Measurements from ENCODE around the gene SIL1. TPM values are rescaled to one million over a fixed set of nuclear protein-coding genes. Genes with fewer than 3 reads are reported as not detected.
"Not testable (repeated sequence)": the region's sequence is repeated elsewhere in the genome, so short reads cannot be mapped to it uniquely, and the experiment has no call there.

The SIL1 gene
- total RNA-seq, 1 donor from 2014 or later, result 76.7 TPM

- DNase-seq (ENCODE audit: low spot score), result no peak
These were observed 254.5 kb downstream of the SIL1 start for GRCh38 chr5:138943599-138944173.

DNA sequence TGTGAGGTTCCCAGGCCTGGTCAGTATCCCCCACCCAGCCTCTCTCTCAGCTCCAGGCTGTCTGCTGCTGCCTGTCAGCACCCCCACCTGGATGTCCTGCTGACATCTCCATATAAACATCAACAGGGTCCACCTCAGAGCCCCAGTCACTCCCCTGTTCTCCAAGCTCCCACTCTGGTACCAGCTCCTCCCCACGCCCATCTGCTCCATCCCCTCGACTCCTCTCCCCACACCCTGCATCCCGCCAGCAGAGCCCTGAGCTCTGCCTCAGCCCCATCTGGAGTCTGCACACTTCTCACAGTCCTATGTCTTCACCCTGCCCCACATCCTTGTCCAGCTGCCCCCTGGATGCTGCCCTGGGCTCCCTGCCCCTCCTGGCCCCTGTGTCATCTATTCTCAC lies 255.3 kb downstream of the SIL1 start:
- no peak for DNase-seq (ENCODE audit: low spot score)

- DNase-seq (ENCODE audit: low spot score), result no peak
These were observed 256.1 kb downstream of the SIL1 start for GRCh38 chr5:138942066-138942465.

DNA sequence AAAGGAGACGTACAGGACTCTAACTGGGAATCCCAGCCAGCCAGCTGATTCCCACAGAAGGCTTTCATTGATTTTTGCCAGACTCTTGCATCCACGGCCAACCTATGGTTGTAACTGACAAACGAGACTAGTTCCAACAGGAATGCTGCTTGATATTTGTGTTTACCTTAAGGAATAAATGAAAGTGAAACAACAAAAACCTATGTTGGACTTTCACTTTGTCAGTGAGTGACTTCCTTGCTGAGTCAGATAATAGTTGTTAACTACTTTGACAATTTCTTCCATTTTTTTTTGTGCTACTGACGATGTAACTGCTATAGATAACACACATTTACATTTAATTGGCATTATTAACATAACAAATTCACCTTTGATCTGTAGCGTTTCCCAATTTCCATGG lies 259.6 kb downstream of the SIL1 start:
- no peak for DNase-seq (ENCODE audit: low spot score)

GRCh38 chr5:138937392-138938387 lies 260.5 kb downstream of the SIL1 start:
- DNase-seq (ENCODE audit: low spot score), result no peak

DNA sequence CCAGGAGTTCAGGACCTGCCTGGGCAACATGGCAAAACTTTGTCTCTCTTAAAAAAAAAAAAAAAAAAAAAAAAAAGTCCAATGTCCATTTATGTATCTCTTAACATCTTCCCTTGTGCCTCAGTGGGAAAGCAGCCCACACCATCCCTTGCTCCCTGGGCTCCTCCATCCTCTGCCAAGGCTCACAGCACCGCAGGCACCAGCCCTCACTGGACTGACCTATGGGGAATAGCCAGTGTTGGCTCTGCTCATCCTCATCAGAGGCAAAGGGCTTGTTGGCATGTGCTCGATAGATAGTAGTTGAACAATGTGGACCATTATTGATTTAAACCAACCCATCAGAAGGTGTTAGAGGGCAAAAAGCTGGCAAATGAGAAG lies 261.2 kb downstream of the SIL1 start:
- no peak for DNase-seq (ENCODE audit: low spot score)

DNA sequence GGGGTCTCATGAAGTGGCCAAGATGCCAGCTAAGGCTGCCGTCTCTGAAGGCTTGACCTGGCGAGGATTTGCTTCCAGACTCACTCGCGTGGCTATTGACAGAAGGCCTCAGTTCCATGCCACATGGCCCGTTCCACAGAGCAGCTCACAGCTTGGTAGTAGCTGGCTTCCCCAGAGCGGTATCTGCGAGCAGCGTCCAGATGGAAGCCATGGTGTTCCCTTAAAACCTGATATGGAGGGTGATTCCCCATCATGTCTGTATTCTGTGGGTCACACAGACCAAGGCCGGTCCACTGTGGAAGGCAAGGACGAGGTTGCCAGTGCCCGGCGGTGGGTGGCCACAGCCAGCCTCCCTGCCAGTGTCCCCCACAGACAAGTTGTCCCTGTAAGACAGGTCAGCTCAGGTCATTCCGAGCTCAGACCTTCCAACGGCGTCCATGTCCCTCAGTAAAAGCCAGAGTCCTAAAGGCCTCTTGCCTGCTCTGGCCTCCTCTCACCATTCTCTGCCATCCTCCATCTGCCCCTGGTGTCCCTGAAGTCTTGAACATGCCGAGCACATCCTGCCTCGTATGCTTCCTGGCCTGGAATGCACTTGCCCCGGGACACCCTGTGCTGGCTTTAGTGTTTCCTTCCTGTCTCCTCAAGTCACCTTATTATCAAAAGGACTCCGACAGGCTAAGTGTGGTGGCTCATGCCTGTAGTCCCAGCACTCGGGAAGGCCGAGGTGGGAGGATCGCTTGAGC lies 261.8 kb downstream of the SIL1 start:
- no peak for DNase-seq (ENCODE audit: low spot score)

GRCh38 chr5:138935466-138935865 lies 262.7 kb downstream of the SIL1 start:
- no peak for DNase-seq (ENCODE audit: low spot score)

DNA sequence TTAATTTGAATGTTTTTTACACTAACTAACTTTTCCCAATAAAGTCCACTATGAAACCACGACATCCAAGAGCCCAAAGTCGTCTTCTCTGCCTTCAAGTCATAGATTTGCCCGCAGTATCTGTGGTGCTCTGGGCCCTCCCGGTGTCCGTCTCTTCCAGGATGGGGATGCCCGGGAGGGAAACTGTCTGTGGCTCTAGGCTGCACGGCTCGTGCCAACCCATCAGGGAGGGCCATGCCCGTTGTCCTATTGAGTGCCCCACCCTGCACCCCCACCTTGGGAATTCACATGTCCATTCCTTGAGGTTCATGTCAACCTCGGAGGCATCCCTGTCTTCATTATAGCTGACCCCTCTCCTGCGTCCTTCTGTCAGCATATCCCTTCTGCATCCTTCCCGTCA lies 263.2 kb downstream of the SIL1 start:
- no peak for DNase-seq (ENCODE audit: low spot score)

GRCh38 chr5:138933522-138934290 lies 264.5 kb downstream of the SIL1 start:
- no peak for DNase-seq (ENCODE audit: low spot score)

DNA sequence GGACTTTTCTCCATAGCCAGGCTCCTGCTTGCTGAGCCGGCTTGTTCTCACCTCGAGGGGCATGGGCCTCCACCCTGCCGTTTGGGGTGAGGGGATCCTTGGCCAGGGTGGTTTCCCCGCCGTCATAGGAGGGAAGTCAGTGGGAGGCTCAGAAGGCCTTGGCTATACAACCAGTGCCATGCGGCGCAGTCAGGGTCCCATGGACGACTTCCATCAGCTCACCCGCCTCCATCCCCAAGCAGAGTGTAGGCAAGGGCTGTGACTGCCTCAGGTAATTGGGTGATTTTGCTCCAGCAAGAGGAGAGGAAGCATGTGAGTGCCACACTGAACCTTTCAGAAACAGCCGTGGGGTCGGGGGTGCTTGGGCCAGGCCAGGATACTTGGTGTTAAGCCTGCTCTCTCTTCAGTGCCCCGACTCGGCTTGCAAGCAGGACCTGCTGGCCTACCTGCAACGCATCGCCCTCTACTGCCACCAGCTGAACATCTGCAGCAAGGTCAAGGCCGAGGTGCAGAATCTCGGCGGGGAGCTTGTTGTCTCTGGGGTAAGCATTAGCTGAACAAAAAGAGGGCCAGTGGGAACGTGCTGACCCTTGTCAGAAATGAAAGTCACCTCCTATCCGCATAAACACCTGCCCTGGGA lies 265.9 kb downstream of the SIL1 start:
- DNase-seq (ENCODE audit: low spot score), result no peak

- no peak for DNase-seq (ENCODE audit: low spot score)
These were observed 267.6 kb downstream of the SIL1 start for GRCh38 chr5:138930371-138931097.

DNA sequence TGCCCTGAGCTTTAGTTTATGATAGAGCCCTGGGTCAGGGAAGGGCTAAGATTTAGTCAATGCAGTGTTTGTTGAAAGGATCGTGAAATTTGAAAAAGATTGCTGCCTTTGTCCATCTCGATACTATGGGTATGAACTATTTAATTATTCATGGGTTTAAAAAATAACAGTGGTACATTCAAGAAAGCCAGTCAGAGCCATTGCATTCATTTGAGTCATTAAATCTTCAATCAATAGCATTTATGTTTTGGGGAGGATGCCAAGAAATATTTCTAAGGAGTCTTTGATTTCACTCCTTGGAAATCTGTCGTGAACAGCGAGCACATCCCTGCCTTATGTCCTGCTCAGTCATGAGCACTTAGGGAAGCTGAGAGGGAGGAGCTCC lies 268.6 kb downstream of the SIL1 start:
- DNase-seq (ENCODE audit: low spot score), result no peak

DNA sequence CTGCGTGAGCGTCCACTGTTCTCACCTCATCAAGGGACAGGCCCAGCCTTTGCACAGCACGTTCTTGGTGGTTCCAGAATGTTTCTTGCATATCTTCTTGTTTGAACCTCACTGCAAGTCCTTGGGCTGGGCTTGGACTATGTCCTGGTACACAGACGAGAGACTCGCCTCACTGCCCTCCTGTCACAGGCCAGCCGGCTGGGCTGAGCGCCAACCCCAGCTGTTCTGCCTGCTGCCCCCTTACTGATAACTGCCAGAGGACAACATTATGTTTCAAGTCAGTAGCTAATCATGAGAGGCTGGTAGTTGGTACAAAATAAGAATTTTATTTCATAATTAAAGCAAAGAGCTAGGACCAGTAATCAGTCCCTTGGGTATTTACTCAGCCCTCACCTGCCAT lies 270.2 kb downstream of the SIL1 start:
- peak; percentile 81 for DNase-seq (ENCODE audit: low spot score)

- DNase-seq (ENCODE audit: low spot score), result no peak
These were observed 270.6 kb downstream of the SIL1 start for GRCh38 chr5:138927544-138927943.

GRCh38 chr5:138926688-138927448 lies 271.3 kb downstream of the SIL1 start:
- DNase-seq (ENCODE audit: low spot score), result no peak

DNA sequence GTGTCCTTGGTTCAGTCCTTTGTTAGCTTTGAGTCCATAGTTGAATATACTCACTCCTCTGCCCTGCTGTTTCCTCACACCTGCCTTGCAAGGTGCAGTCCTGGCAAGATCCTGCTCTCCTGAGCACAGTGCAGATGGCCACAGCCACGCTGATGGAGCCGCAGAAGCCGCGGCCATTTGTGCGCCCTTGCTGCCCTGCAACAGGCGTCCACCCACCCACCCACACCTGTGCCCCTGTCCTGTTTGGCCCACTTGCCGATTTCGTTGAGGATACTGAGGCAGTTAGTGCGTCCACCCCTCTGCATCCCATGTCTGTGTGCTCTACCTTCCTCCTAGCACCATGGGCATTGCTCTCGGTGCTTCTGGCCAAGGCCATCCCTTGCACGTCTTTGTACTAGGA lies 271.9 kb downstream of the SIL1 start:
- DNase-seq (ENCODE audit: low spot score), result no peak

- no peak for DNase-seq (ENCODE audit: low spot score)
These were observed 273.0 kb downstream of the SIL1 start for GRCh38 chr5:138925090-138925635.

DNA sequence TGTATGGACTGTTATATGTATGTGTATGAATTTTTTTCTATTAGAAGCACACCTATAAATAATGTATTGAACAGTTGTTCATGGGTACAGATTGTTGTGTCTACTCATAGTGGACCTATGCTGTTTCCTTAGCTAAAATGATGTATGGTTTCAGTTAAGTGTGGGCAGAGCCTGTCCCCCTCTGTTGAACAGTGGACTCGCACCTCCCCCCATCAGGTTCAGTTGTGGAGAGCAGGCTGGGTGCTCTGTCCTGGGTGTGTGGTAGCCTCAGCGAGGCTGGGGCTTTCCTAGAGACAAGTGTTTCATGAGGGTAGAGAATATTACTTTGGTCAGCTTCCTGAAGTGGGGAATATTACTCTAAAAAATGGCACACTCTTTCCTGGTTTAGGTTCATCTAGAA lies 275.7 kb downstream of the SIL1 start:
- no peak for DNase-seq (ENCODE audit: low spot score)

- not testable (repeated sequence) for DNase-seq (ENCODE audit: low spot score)
These were observed 276.8 kb downstream of the SIL1 start for GRCh38 chr5:138921362-138921761.

Measured in mucosa of gallbladder (tissue), 1 donor.